Measurements from ENCODE around the gene SCARB1. TPM values are rescaled to one million over a fixed set of nuclear protein-coding genes. Genes with fewer than 3 reads are reported as not detected.

Gene SCARB1
- total RNA-seq, 1 donor from 2014 or later, result 16.9 TPM

- no peak for TF ChIP-seq CTCF (IDR thresholded peaks at IDR 0.05; ENCODE audit: unreplicated experiment)
- Mint-ChIP-seq H3K9me3 (ENCODE audit: unreplicated experiment) (no peaks in the 10 kb centered on the region), H3K4me3 (ENCODE audit: unreplicated experiment) (no peak overlapping the region), H3K27me3 (ENCODE audit: unreplicated experiment) (no peaks in the 10 kb centered on the region), H3K4me1 (ENCODE audit: unreplicated experiment) (peaks cover 20% of the 10 kb centered on the region), H3K27ac (ENCODE audit: unreplicated experiment) (no peak overlapping the region), H3K36me3 (ENCODE audit: low read depth, unreplicated experiment) (peaks cover 5% of the 10 kb centered on the region)
- no peak for DNase-seq (ENCODE audit: low spot score)
Observed at GRCh38 chr12:124792961-124793441, 70.7 kb downstream of the SCARB1 start.

GRCh38 chr12:124792156-124792555, 71.5 kb downstream of the SCARB1 start:
- Mint-ChIP-seq H3K27ac (ENCODE audit: unreplicated experiment) (no peak overlapping the region), H3K27me3 (ENCODE audit: unreplicated experiment) (no peaks in the 10 kb centered on the region), H3K4me3 (ENCODE audit: unreplicated experiment) (no peak overlapping the region), H3K36me3 (ENCODE audit: low read depth, unreplicated experiment) (no peaks in the 10 kb centered on the region), H3K9me3 (ENCODE audit: unreplicated experiment) (no peaks in the 10 kb centered on the region), H3K4me1 (ENCODE audit: unreplicated experiment) (peaks cover 15% of the 10 kb centered on the region)
- TF ChIP-seq CTCF (IDR thresholded peaks at IDR 0.05; ENCODE audit: unreplicated experiment), result no peak
- no peak for DNase-seq (ENCODE audit: low spot score)

- no peaks in the 10 kb centered on the region for H3K9me3 Mint-ChIP-seq (ENCODE audit: unreplicated experiment)
- TF ChIP-seq CTCF (IDR thresholded peaks at IDR 0.05; ENCODE audit: unreplicated experiment), result no peak
- peaks cover 4% of the 10 kb centered on the region for H3K27me3 Mint-ChIP-seq (ENCODE audit: unreplicated experiment)
- H3K4me1 Mint-ChIP-seq (ENCODE audit: unreplicated experiment), result peaks cover 12% of the 10 kb centered on the region
- H3K27ac Mint-ChIP-seq (ENCODE audit: unreplicated experiment), result no peak overlapping the region
- H3K36me3 Mint-ChIP-seq (ENCODE audit: low read depth, unreplicated experiment), result no peaks in the 10 kb centered on the region
- no peak for DNase-seq (ENCODE audit: low spot score)
- H3K4me3 Mint-ChIP-seq (ENCODE audit: unreplicated experiment), result no peak overlapping the region
Observed at GRCh38 chr12:124790650-124791400, 72.8 kb downstream of the SCARB1 start.

- no peak for DNase-seq (ENCODE audit: low spot score)
- TF ChIP-seq CTCF (IDR thresholded peaks at IDR 0.05; ENCODE audit: unreplicated experiment), result no peak
- Mint-ChIP-seq H3K36me3 (ENCODE audit: low read depth, unreplicated experiment) (no peaks in the 10 kb centered on the region), H3K4me3 (ENCODE audit: unreplicated experiment) (no peak overlapping the region), H3K27ac (ENCODE audit: unreplicated experiment) (no peak overlapping the region), H3K4me1 (ENCODE audit: unreplicated experiment) (peaks cover 24% of the 10 kb centered on the region), H3K9me3 (ENCODE audit: unreplicated experiment) (no peaks in the 10 kb centered on the region), H3K27me3 (ENCODE audit: unreplicated experiment) (peaks cover 4% of the 10 kb centered on the region)
Observed at GRCh38 chr12:124788936-124789555, 74.6 kb downstream of the SCARB1 start.

All from endothelial cell (in vitro differentiated cells).